Pulmonary artery endothelial cell (primary cell): ENCODE measurements around the gene PCDHB8. TPM values are rescaled to one million over a fixed set of nuclear protein-coding genes. Genes with fewer than 3 reads are reported as not detected.
"Not testable (repeated sequence)": the region's sequence is repeated elsewhere in the genome, so short reads cannot be mapped to it uniquely, and the experiment has no call there.

Experiments
- DNase-seq: peaks from one replicate; pipeline ENCODE4 v3.0.0-alpha.2; 2011; ENCODE audit warnings: low read depth, low spot score
- total RNA-seq: library from RNA; depleted of rRNA; stranded (reverse); fragments of >200 nt; gene quantifications from 2 replicates; pipeline ENCODE4 v1.2.3, GENCODE V29; 2014

The PCDHB8 gene
- total RNA-seq, 1 donor from 2014 or later = 0.07 TPM

GRCh38 chr5:141184117-141184855 lies 6.7 kb downstream of the PCDHB8 start:
- not testable (repeated sequence) for DNase-seq

- no peak for DNase-seq
Measured at GRCh38 chr5:141186897-141187512, 9.4 kb downstream of the PCDHB8 start, which contains the start of gene PCDHB9. PCDHB9 (plus strand) TSS chr5:141187161; CDS start chr5:141187319, 158 bp downstream.

GRCh38 chr5:141188682-141189081 lies 11.1 kb downstream of the PCDHB8 start:
- DNase-seq = not testable (repeated sequence)

GRCh38 chr5:141189131-141189530 lies 11.5 kb downstream of the PCDHB8 start:
- not testable (repeated sequence) for DNase-seq

GRCh38 chr5:141192110-141192725 lies 14.6 kb downstream of the PCDHB8 start, which contains the start of gene PCDHB10:
PCDHB10 (plus strand) TSS chr5:141192353; CDS start chr5:141192553, 200 bp downstream.
- no peak for DNase-seq

- not testable (repeated sequence) for DNase-seq
Measured at GRCh38 chr5:141194332-141194731, 16.7 kb downstream of the PCDHB8 start.

- no peak for DNase-seq
Measured at GRCh38 chr5:141196363-141196762, 18.8 kb downstream of the PCDHB8 start.

GRCh38 chr5:141199359-141200235 lies 22.0 kb downstream of the PCDHB8 start, which contains the start of gene PCDHB11:
PCDHB11 (plus strand) TSS chr5:141199627; CDS start chr5:141199775, 148 bp downstream.
- DNase-seq = no peak

- DNase-seq = not testable (repeated sequence)
Measured at GRCh38 chr5:141201126-141201525, 23.5 kb downstream of the PCDHB8 start.

GRCh38 chr5:141201646-141202045 lies 24.1 kb downstream of the PCDHB8 start:
- not testable (repeated sequence) for DNase-seq

GRCh38 chr5:141208478-141208877 lies 30.9 kb downstream of the PCDHB8 start, which contains the start of gene PCDHB12:
PCDHB12 (plus strand) TSS chr5:141208719; CDS start chr5:141208908, 189 bp downstream.
- no peak for DNase-seq

GRCh38 chr5:141210281-141210680 lies 32.7 kb downstream of the PCDHB8 start:
- DNase-seq = not testable (repeated sequence)

GRCh38 chr5:141210849-141211248 lies 33.3 kb downstream of the PCDHB8 start:
- not testable (repeated sequence) for DNase-seq

- DNase-seq = not testable (repeated sequence)
Measured at GRCh38 chr5:141213656-141214339, 36.2 kb downstream of the PCDHB8 start, which contains the start of gene PCDHB13. PCDHB13 (plus strand) TSS chr5:141213919; CDS start chr5:141214124, 205 bp downstream.

- not testable (repeated sequence) for DNase-seq
Measured at GRCh38 chr5:141214583-141214982, 37.0 kb downstream of the PCDHB8 start.

- DNase-seq = not testable (repeated sequence)
Measured at GRCh38 chr5:141215504-141215903, 37.9 kb downstream of the PCDHB8 start.

- not testable (repeated sequence) for DNase-seq
Measured at GRCh38 chr5:141216035-141216434, 38.4 kb downstream of the PCDHB8 start.

GRCh38 chr5:141223112-141223783 lies 45.7 kb downstream of the PCDHB8 start, which contains the start of gene PCDHB14:
PCDHB14 (plus strand) TSS chr5:141223343; CDS start chr5:141223506, 163 bp downstream.
- DNase-seq = no peak

GRCh38 chr5:141224844-141225243 lies 47.3 kb downstream of the PCDHB8 start:
- DNase-seq = not testable (repeated sequence)
